GM18517 (cell line): ENCODE measurements around the gene PPP1R3G.
A peak's percentile ranks its signal among the peaks of the same experiment; 100 is the strongest.

ENCODE experiments used
- ATAC-seq: cut with Tn5 transposase; IDR thresholded peaks from one replicate; pipeline ENCODE4 v1.9.1; 2021; ENCODE audit warnings: mild to moderate bottlenecking, moderate library complexity; ENCODE audit not compliant: unreplicated experiment

The PPP1R3G gene

GRCh38 chr6:5093231-5094015 lies 8.3 kb downstream of the PPP1R3G start:
- ATAC-seq: no peak

DNA sequence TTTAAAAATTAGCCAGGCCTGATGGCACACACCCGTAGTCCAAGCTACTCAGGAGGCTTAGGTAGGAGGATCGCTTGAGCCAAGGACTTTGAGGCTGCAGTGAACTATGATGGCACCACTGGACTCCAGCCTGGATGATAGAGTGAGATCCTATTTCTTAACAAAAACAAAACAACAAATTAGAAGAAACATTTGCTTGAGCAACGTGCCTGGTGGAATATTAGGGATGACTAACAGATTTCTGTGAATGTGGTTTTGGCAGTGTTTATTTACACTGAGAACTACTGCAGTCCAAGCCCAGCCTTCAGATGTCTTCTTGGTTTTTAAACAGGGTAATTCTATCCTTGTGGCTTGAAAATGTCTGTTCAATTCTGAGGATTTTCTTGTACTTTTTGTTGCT lies 9.2 kb downstream of the PPP1R3G start:
- ATAC-seq: no peak

GRCh38 chr6:5095236-5095635 lies 10.1 kb downstream of the PPP1R3G start:
- peak; percentile 87 for ATAC-seq

- no peak for ATAC-seq
These were observed 11.3 kb downstream of the PPP1R3G start for GRCh38 chr6:5096482-5096881.

- ATAC-seq: no peak
These were observed 13.5 kb downstream of the PPP1R3G start for GRCh38 chr6:5098501-5099270.

DNA sequence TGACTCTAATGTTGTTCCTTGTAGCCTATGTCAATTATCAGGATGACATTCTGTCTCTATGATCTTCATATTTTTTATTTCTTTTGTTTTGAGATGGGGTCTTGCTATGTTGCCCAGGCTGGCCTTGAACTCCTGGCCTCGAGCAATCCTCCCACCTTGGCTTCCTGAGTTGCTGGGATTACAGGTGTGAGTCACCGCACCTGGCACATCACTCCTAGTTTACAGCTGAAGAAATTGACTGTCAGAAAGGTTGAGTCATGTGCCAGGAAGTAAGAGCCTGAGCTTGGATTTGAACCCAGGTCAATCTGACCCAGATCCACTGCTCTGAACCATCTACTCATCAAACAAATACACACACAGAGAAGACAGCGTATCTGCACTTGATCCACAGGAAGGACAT lies 14.4 kb downstream of the PPP1R3G start:
- ATAC-seq: no peak

DNA sequence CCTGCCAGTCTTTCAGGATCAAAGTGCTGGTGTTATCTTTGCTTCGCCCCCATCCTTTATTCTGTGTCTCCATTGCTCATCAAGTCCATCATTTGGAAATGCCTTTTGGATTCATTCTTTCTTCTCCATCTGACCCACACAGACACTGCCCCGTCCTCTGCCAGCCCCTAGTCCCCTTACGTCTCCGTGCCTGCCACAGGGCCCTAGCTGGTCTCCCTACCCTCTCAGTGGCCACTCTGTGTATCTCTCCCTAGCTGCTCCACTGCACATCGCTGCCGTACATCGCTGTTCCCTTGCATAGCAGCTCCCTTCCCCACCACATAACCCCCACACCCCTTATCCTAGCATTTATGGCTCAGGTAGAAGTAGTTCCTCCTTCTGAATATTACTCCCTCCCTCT lies 15.7 kb downstream of the PPP1R3G start:
- no peak for ATAC-seq

DNA sequence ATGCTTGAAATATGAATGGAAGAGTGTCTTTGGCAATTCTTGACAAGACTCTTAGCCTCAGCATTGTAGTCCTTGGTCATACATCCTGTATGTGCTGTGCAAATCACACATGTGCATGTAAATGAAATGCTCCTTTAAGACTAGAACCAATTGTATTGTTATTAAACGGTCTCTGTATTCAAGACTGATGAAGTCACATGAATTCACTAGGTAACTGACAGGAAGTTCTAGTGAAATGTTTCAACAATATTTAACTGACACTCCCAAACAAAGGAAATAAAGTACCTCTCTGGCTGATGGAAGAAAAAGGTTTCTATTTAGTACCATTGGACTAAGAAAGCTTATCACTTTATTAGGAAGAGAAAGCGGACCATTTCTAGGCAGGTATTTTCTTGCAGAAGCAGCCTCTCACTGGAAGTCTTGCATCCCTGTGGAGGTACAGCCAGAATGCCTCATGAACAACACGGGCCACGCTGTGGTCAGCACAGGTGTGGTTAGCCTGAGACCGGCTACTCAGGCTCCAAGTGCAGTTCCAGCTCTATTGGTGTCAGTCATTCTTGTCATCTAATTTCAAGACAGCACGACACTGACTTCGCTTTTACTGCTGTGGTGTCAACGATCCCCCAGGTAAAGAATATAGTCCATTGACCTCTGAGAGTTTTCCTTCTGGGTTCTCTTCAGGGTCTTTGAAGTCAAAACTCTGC lies 17.3 kb downstream of the PPP1R3G start:
- ATAC-seq: no peak

GRCh38 chr6:5103250-5103649 lies 18.1 kb downstream of the PPP1R3G start:
- no peak for ATAC-seq

DNA sequence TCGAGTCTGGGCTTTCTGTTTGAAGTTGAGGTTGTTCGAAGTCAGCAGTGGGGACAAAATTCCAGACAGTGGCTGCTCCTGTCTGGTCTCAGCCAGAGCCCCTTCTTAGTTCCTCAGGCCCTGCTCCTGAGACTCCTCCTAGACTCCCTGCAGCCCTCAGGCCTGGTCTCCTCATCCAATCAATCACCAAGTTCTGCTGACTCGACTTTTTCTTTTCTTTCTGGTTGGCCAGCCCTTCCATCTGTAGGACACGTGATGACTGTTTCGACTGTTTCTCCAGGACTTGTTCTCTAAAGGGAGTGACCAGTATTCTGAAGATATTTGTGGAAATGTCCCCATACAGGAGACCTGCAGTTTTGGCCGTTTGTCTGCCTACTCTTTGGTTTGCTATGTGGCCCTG lies 19.5 kb downstream of the PPP1R3G start:
- ATAC-seq: no peak

DNA sequence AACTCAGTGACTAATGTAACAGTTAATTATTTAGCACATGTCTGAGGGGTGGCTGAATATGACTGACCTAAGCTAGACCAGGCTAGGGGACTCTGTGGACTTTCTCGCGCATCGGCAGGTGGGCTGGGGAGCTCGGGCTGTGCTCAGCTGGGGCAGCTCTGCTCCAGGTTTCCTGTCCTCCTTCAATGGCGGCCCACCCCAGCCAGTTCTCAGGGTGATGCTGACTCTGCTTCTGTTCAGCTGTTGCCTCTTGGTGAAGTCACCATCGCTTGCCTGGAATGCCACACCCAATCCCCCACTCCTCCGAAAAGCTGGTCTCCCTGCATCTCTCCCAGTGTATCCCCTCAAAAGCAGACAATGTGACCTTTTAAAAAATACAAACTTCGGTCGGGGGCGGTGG lies 20.0 kb downstream of the PPP1R3G start:
- no peak for ATAC-seq

DNA sequence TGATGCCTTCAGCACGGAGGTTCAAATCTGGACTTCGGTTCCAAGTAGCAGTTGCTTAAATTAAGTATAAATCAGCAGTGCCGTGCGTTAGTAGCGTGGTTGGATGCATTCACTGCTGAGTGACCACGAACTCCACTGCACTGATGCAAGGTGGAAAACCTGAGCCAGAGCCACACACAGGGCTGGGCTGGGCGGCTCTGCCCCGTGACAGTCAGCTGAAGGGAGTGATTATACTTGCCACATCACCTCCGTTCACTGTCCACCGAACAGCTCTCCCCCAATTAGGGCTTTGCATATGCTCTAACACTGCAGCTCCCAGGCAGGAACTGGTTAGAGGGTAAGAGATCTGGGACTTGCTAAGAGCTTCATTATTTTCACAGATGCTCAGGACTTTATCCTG lies 22.2 kb downstream of the PPP1R3G start:
- ATAC-seq: no peak

DNA sequence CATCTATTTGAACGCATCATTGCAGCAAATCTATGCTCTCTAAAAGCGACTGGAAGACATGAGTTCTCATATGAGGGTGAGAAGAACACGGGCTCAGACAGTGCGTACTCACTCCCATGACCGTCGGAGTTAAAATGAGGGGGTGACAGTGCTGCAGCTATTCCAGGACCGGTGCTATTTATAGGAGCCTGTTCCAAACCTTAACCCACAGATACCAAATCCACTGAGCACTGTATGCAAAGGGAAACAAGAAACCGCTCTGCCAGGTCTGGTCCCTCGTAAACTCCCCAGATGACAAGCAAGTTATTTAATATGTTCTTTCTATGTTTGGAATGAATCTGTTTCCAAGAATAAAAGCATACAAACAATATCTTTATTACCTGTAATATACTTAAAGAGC lies 22.9 kb downstream of the PPP1R3G start:
- no peak for ATAC-seq

GRCh38 chr6:5108536-5109150 lies 23.5 kb downstream of the PPP1R3G start:
- no peak for ATAC-seq

- no peak for ATAC-seq
These were observed 24.3 kb downstream of the PPP1R3G start for GRCh38 chr6:5109436-5109835.

- no peak for ATAC-seq
These were observed 25.1 kb downstream of the PPP1R3G start for GRCh38 chr6:5110246-5110645.

DNA sequence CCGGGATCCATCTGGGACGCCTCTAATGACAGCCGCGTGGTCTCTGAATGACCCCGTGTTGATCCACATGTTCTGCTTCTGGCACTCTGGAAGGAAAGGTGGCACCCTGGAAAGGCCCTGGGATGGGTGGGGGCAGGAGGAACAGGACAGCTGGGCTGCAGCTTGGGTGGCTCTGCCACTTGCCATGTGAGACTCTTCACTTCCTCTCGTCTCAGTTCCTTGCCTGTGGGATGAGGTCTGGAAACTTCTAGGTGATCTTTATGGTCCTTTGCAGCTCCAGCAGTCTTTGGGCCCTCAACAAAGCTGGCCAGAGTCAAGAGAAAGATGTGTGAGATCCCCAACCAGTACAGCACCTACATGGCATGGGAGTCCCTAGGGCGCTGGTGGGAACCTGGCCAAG lies 26.5 kb downstream of the PPP1R3G start:
- ATAC-seq: no peak

- ATAC-seq: no peak
These were observed 27.1 kb downstream of the PPP1R3G start for GRCh38 chr6:5112066-5112799.

DNA sequence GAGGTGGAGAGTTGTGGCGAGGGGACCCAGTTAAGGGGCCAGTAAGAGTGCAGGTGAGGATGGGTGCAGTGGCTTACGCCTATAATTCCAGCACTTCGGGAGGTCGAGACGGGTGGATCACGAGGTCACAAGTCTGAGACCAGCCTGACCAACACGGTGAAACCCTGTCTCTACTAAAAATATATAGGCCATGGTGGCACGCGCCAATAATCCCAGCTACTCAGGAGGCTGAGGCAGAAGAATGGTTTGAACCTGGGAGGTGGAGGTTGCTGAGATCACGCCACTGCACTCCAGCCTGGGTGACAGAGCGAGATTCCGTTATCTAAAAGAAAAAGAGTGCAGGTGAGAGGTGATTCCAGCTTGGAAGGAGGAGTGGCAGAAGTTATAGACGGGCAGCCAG lies 28.0 kb downstream of the PPP1R3G start:
- no peak for ATAC-seq

- no peak for ATAC-seq
These were observed 30.0 kb downstream of the PPP1R3G start for GRCh38 chr6:5115168-5115567.
